HG03342 (cell line): ENCODE results near the gene PTPRF.

ENCODE experiments used
- ATAC-seq: cut with Tn5 transposase; IDR thresholded peaks from one replicate; pipeline ENCODE4 v1.9.1; 2021; ENCODE audit warnings: mild to moderate bottlenecking, moderate library complexity; ENCODE audit not compliant: unreplicated experiment

Gene PTPRF

DNA sequence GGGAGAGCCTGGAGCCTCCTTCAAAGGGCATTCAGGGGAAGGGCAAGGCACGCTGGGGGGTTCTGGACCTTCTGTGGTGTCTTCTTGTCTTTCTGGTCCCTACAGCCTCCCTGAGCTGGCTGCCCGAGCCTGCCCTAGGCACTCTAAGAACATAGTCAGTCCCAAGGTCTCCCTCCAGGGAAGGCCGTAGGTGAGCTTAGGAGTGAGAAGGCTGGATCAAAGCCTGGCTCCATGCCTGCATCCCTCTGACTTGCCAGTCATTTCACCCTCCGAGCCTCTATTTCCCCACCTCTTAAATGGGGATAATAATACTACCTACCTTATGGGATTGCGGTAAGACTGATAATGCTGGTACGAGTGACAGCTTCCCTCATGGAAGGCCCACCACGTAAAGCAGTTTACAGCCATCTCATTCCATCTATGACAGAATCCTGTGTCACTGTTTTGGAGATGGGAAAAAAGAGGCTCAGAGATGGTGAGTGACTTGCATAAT, 20.8 kb downstream of the PTPRF start:
- no peak for ATAC-seq

GRCh38 chr1:43552059-43552742, 21.5 kb downstream of the PTPRF start:
- no peak for ATAC-seq

DNA sequence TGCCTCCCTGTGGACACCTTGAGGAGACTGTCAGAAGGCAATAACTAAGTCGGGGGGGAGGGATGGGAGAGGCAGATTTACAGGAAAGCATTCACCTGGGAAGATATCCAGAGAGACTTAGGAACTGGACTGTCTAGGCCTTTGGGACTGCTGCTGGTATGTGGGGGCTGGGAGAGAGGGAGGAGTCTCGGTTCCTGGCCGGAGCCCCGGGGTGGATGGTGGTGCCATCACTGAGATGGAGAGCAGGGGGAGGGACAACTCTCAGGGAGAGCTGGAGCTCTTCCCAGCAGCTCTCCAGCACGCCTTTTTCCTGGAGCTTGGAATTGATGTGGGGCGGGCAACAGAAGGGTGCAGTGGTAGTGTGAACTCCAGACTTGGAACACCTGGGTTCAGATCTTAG, 22.1 kb downstream of the PTPRF start:
- no peak for ATAC-seq

GRCh38 chr1:43554444-43554992, 23.8 kb downstream of the PTPRF start:
- no peak for ATAC-seq

GRCh38 chr1:43556782-43557181, 26.1 kb downstream of the PTPRF start:
- ATAC-seq = no peak

GRCh38 chr1:43557744-43558245, 27.1 kb downstream of the PTPRF start:
- ATAC-seq = no peak

GRCh38 chr1:43558346-43558841, 27.7 kb downstream of the PTPRF start:
- ATAC-seq = no peak

- ATAC-seq = no peak
Measured at GRCh38 chr1:43559714-43560113, 29.0 kb downstream of the PTPRF start.

GRCh38 chr1:43560286-43560685, 29.6 kb downstream of the PTPRF start:
- no peak for ATAC-seq

DNA sequence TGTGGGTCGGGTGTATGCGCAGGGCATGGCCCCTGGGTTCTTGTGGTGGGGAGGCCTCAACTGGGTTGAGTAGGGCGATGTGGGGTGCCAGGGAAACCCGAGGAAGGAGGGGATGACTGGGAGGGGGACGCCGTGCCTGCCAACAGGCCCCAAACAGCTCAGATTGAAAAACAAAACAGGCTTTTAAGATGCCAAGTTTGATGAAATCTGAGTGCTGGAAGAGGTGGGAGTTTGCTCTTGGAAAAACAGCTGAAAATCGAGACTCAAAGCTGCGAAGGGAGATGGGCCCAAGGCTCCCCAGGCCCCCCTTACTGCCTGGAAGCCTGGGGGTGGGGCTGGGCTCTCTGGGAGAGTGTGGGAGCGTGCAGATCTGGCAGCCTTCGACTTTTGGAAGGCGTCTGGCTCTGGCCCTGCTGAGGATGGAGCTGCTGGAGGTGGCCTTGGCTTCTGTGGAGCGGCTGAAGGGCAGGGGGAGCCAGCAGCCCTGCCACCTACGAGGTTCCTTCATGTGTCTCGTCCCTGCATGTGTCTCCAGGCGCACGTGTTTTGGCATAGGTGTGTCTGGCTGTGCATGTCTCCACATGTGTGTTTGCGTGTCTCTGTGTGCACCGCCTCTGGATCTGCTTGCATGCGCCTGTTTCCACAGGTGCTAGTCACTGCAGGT, 33.3 kb downstream of the PTPRF start:
- ATAC-seq = no peak

DNA sequence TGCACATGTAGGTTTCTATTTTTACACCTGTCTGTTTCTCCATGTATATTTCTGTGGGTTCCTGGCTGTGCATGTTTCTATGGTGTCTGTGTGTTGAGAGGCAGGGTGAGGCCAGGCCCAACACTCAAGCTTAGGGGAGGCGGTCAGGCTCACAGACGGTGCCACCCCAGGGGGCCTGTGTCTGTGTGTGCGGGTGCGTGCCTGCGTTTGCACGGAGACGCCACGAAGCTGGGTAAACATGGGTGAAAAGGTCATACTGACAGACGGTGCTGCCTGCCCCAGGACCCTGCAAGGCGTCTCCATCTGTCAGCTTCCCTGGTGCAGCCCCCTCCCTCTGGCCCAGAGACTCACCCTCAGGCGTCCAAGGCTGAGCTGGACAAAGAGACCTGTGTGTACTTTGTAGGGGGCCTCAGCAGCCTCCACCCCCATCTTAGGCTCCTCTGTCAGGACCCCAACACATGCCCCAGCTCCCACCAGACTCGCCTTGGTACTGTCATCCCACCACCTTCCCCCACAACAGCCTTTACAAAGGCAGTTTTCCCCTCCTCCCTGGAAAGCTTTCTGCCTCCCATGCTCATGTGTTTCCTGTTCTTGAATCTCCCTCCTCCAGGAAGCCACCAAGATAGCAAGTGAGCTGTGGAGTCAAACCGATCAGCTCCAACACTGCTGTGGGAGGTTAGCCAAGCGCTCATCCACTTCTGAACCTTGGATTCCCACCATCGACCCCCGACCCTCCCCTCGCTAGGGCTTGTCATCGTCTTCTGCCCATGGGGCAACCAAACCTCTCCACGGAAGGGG, 34.1 kb downstream of the PTPRF start:
- no peak for ATAC-seq

DNA sequence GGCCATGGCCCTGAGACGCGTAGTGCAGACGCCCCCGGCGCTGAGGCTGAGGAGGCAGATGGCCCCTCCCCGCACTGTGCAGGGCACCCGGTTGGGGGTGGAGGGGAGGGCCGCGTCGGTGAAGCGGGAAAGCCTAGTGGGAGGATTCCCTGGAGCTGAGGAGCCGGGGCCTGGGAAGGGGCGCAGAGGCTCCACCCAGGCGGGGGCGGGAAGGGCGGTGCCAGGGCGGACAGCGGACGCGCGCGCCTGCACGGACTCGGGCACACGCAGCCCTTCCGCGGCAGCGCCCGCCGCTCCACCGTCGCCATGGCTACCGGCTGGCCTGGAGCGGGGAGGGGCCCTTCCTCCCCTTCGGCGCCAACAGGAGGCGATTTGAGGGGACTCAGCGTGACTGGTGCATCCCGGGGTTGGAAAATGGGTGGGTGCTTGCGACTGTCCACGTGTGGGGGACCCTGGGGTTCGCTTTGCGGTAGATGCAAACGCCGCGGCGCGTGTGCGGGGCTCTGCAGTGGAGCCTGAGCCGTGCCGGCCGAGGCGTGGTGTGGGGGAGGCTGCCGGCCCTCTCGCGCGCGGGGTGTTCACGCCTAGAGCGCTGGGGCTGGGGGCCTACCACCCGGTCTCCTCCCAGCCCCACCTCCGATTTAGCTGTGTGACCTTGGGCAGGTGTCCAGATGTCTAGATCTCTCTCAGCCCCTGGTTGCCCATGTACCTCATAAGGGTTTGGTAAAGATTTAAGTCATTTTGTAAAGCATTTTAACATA, 35.1 kb downstream of the PTPRF start:
- no peak for ATAC-seq

DNA sequence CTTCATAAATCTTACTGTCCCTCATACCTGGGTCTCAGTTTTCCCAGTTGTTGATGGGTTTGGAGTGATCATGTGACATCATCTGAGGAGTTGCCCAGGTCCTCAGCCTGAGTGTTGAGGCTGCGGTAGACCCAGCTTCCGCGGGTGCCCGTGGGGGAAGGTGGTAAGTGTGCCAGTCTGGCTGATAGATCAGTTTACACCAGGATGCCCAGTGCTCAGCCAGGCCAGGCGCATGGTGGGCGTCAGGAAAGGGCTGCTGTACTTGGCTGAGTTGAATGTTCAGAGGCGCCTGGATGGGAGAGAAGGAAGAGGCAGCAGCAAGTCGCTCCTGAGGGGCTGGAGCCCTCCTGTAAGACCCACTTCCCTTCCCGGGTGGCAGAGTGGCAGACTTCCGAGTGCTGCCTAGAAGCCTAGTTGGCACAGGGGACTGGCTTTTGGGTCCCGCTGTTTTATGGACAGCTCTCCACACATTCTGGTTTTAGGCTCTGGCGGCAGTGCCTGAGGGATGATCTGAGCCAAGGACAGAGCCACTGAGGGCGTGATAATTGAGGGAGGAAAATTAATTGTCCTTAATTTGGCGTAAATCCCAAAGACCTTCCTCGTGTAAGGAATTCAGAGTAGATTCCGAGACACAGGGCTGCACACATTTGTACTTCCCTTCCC, 35.8 kb downstream of the PTPRF start:
- no peak for ATAC-seq

GRCh38 chr1:43569175-43569574, 38.5 kb downstream of the PTPRF start:
- ATAC-seq = no peak

DNA sequence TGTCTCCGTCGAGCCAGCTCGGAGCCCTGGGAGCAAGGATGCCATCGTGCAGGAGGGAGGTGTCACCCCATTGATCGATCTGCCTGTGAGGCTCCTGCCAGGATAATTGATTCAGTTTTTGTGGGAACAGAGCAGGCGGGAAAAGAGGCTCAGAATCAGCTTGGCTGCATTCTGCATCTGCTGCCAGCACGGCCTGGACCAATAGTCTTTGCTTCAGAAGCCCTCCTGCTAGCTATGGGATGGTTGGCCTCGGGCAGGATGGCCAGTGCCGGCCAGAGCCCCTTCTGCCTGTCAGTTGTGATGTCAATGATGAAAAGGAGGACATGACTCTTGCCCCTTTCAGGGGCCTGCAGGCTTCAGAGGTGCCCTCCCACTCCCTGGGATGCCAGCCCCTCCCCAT, 39.6 kb downstream of the PTPRF start:
- no peak for ATAC-seq

- no peak for ATAC-seq
Measured at GRCh38 chr1:43570715-43571114, 40.0 kb downstream of the PTPRF start.

- no peak for ATAC-seq
Measured at GRCh38 chr1:43572084-43572483, 41.4 kb downstream of the PTPRF start.

DNA sequence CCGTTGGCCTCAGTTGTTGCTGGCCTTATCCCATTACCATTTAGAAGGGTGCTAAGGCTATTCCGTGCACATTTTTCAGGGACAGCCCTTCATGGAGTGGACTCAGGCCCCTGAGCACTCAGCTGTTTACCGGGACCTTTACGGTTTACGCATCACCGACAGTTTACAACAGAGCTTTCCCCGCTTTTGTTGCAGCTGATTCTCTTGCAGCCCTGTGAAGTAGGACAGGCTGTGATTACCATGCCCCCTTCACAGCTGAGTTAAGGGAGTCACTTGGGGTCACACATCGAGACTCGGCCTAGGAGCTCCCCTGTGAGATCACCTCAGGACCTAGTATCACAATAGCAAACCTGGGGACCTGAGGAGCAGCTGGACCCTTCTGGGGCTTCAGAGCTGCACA, 41.9 kb downstream of the PTPRF start:
- no peak for ATAC-seq

DNA sequence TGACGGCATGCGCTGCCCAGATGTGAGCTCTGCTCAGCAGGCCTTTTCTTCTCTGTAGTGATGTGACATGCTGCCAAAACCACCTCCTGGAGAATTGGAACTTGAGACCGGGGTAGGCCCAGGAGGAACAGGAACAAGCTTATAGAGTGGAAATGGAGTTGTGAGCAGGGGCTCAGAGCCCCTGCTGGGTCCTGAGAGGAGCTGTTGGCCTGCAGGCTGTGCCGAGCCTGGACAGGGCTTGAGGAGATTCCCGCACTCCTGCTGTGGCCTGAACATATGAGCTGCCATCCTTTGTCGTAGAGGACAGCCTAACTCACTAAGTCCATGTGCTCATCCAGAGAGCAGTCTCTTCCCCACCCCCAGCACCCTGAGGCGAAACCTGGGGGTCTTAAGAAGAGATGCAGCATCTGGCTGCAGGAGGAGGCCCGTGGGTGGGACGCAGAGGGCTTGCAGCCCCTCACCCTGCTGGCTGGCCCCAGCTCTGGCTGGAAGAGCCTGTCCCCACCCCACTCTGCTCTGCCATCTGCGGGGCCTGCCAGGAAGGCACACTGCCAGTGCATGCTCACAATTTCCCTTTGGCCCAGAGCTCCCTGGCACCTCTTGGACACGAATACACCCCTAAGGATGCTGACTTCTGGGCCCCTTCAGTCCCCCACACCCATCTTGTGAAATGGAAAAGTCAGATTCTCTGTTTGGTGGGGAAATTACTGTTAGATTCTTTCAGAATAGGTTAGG, 42.5 kb downstream of the PTPRF start:
- ATAC-seq = no peak
